GM19043 (cell line): Measurements from ENCODE around the gene MIGA1.
"Not testable (repeated sequence)": the region's sequence is repeated elsewhere in the genome, so short reads cannot be mapped to it uniquely, and the experiment has no call there.

Experiments
- ATAC-seq: cut with Tn5 transposase; IDR thresholded peaks from one replicate; pipeline ENCODE4 v1.9.1; 2021; ENCODE audit warnings: low read depth; ENCODE audit not compliant: unreplicated experiment

MIGA1 gene

GRCh38 chr1:77900687-77901293 is 121.3 kb downstream of the MIGA1 start:
- no peak for ATAC-seq

DNA sequence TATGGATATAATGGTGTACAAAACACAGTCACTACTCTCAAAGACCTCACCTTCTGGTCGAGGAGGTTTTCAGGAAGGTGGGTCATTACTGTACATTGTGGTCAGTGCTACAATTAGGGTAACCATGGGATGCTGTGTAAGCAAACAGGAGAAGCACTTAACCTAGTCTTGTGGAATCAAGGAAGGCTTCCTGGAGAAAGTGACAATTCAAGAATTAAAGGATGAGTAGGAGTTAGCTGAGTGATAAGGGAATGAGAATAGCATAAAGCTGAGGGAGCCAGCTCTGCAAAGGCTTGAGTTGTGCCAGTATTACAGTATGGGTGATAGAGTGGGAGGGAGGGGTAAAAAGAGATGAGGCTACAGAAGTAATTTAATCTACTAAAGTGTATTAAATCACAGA is 126.2 kb downstream of the MIGA1 start:
- ATAC-seq = no peak

- no peak for ATAC-seq
Observed at GRCh38 chr1:77906019-77906545, 126.6 kb downstream of the MIGA1 start.

DNA sequence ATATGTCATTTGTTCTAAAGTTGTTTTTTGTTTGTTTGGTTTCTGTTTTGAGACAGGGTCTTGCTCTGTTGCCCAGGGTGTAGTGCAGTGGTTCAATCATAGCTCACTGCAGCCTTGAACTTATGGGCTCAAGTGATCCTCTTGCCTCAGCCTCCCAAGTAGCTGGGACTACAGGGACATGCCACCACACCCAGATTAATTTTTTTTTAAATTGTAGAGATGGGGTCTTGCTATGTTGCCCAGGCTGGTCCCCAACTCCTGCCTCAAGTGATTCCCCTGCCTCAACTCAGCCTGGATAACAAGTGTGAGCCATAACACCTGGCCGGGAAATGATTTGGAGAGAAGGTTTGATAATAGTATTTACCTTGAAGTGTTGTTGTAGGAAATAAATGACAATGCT is 127.2 kb downstream of the MIGA1 start:
- no peak for ATAC-seq

- no peak for ATAC-seq
Observed at GRCh38 chr1:77910116-77910515, 130.7 kb downstream of the MIGA1 start.

- not testable (repeated sequence) for ATAC-seq
Observed at GRCh38 chr1:77918918-77919317, 139.5 kb downstream of the MIGA1 start.

- no peak for ATAC-seq
Observed at GRCh38 chr1:77925518-77925917, 146.1 kb downstream of the MIGA1 start.

DNA sequence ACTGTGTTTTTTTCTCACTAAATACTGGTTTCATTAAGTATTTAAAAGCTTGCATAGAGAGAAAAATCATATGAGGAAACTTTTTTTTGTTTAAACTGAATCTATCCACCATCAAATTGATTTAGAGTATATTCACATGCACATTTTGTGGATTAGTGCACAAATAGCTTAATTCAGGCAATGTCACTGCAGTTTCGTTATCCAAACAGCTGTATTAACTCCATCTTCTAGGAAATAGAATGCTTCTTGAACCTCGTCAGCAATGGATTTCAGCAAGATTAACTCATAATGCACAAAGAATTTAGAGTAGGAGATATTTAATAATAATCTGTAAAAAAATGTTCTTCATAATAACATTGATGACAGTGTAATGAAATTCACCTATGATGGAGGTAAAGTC is 146.5 kb downstream of the MIGA1 start:
- no peak for ATAC-seq

GRCh38 chr1:77926561-77927357 is 147.3 kb downstream of the MIGA1 start:
- peak; percentile 63 for ATAC-seq

DNA sequence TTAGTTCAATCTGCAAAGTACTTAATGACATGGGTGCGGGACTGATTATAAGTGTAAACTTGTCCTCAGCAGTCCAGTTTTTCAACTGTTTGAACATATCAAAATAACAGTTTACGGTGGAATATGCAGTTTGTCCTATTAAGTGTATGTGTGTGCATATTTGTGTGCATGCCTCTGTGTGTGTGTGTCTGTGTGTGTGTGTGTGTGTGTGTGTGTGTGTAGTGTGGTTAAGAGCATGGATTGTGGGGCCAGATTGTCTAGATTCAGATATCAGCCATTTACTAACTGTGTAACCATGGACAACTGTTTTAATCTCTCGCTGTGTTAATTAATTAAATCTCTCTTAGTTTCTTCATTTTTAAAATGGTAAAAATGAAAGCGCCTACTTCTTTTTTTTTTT is 148.0 kb downstream of the MIGA1 start:
- no peak for ATAC-seq
